GM10248 (cell line): ENCODE measurements around the gene EHD4.

ENCODE experiments used
- CTCF ChIA-PET: fragments of 300-600 bp; sonication (Branson Sonifier 250); formaldehyde crosslinking; extraction: SDS; loops from one replicate; lab custom pipeline; 2021; ENCODE audit warnings: antibody characterized with exemption; lab: Yijun Ruan, JAX
- POLR2A ChIA-PET: fragments of 350-650 bp; sonication (Branson Sonifier 250); formaldehyde crosslinking; extraction: SDS; loops from one replicate; lab custom pipeline; 2020; ENCODE audit warnings: antibody characterized with exemption; lab: Yijun Ruan, JAX
- DNase-seq: peaks from one replicate; pipeline ENCODE4 v3.0.0; 2012; ENCODE audit errors: extremely low spot score
- CTCF ChIP-seq: IDR thresholded peaks from 2 replicates; pipeline ENCODE4 v1.5.1; 2012; ENCODE audit warnings: mild to moderate bottlenecking, low read depth; ENCODE audit errors: extremely low read depth, missing control alignments, control extremely low read depth

EHD4 gene

GRCh38 chr15:41854443-41854842, 117.9 kb downstream of the EHD4 start:
- TF ChIP-seq CTCF, result no peak
- no peak for DNase-seq
- POLR2A ChIA-PET, result no interaction called here
- CTCF ChIA-PET, result interaction anchor here (1.1 to 2.3 kb wide), 2 partner anchors 10 to 136 kb away, joined by 3 to 6 read pairs; no protein-coding TSS in a partner anchor

DNA sequence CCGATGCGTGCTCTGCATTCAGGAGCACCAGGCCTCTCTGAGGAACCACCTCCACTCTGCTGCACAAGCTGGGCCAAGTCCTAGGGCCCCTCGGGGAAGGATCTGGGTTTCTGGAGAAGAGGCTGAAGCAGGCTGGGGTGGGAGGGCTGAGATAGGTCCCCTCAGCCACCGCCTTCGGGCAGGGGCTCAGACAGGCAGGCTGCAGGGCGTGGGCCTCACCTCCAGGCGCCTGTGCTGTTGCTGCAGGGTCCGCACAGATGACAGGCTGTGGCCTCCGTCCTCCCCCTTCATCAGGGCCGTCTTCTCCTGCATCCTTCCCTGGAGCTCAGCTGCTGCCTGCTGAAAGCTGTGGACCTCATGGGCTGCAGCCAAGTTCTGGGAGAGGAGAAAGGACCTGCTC, 118.5 kb downstream of the EHD4 start:
- ChIA-PET CTCF (interaction anchor here (1.1 to 2.3 kb wide), 2 partner anchors 9 to 136 kb away, joined by 3 to 6 read pairs; no protein-coding TSS in a partner anchor), POLR2A (no interaction called here)
- TF ChIP-seq CTCF, result no peak
- no peak for DNase-seq

GRCh38 chr15:41852736-41853590, 119.4 kb downstream of the EHD4 start:
- DNase-seq, result no peak
- no peak for TF ChIP-seq CTCF
- POLR2A ChIA-PET, result interaction anchor here (0.6 kb wide), 1 partner anchor 883 kb away, joined by 4 read pairs; no protein-coding TSS in a partner anchor
- CTCF ChIA-PET, result interaction anchor here (1.4 to 2.3 kb wide), 3 partner anchors 8 to 52 kb away, joined by 3 to 6 read pairs (median 3); no protein-coding TSS in a partner anchor

- DNase-seq, result no peak
- ChIA-PET POLR2A (interaction anchor here (0.8 kb wide), 1 partner anchor 22 kb away, joined by 3 read pairs; no protein-coding TSS in a partner anchor), CTCF (interaction anchor here (1.3 to 1.5 kb wide), 4 partner anchors 8 to 53 kb away, joined by 3 to 9 read pairs (median 3); no protein-coding TSS in a partner anchor)
- TF ChIP-seq CTCF, result no peak
Measured at GRCh38 chr15:41851755-41852370, 120.5 kb downstream of the EHD4 start.

GRCh38 chr15:41851167-41851523, 121.2 kb downstream of the EHD4 start:
- CTCF ChIA-PET, result interaction anchor here (1.3 to 1.5 kb wide), 2 partner anchors 9 to 54 kb away, joined by 3 to 9 read pairs; no protein-coding TSS in a partner anchor
- DNase-seq, result no peak
- POLR2A ChIA-PET, result no interaction called here
- TF ChIP-seq CTCF, result no peak

DNA sequence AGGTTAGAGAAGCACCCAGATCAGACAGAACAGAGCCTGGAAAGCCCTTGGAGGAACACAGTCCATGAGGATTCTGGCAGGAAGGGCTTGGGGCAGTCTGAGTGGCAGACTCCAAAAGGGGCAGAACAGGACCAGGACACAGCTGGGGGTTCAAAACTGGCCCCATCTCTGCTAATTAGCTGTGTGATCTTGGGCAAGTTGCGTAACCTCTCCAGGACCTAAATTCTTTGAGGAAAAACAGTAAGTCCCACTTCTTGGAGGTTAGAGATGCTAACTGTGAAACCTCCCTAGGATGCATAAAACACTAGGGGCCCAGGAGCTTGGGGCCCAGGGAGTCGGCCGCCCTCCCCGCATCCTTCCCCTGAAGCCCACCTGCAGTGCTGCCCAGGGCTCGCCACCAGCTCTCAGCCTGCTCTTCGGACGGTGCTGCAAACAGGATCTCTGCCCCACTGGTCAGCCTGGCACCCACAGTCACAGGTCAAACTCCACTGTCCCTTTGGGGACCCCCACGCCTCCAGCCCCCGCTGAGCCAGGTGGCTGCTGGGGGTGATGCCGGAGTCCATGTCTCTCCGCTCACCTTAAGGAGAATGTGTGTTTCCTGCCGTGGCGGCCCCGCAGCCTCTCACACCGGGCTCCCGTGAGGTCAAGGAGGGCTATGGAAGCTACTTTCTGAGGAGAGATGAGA, 121.7 kb downstream of the EHD4 start:
- no peak for DNase-seq
- TF ChIP-seq CTCF, result no peak
- ChIA-PET POLR2A (no interaction called here), CTCF (interaction anchor here (1.3 to 1.5 kb wide), 2 partner anchors 9 to 54 kb away, joined by 3 to 9 read pairs; no protein-coding TSS in a partner anchor)
